ENCODE data around the gene NRDC. TPM values are rescaled to one million over a fixed set of nuclear protein-coding genes. Genes with fewer than 3 reads are reported as not detected.

NRDC gene
- polyA plus RNA-seq, 4 donors, result 55.7 to 90.7 (median 79.3) TPM

DNA sequence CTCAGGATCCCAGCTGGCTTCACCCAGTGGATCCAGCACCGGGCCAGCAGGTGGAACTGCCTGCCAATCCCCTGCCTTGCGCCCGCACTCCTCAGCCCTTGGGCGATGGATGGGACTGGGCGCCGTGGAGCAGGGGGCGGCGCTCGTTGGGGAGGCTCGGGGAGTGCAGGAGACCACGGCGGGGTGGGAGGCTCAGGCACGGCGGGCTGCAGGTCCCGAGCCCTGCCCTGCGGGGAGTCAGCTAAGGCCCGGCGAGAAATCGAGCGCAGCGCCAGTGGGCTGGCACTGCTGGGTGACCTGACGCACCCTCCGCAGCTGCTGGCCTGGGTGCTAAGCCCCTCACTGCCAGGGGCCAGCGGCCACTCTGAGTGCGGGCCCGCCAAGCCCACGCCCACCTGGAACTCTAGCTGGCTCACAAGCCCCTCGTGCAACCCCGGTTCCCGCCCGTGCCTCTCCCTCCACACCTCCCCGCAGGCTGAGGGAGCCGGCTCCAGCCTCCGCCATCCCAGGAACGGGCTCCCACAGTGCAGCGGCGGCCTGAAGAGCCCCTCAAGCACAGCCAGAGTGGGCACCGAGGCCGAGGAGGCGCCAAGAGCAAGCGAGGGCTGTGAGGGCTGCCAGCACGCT lies 31.1 kb downstream of the NRDC start:
- Histone ChIP-seq H3K36me3 (ENCODE audit: control insufficient read depth in 3 of 3, insufficient read depth in 2 of 3, low read depth in 1 of 3, low read length in 3 of 3) (peaks cover 0 to 12% (median 0%) of the 10 kb centered on the region in 3 donors), H3K4me3 (ENCODE audit: low read depth in 1 of 3, low read length in 3 of 3) (no peak overlapping the region), H3K9me3 (ENCODE audit: control insufficient read depth in 2 of 2, insufficient read depth in 1 of 2, low read depth in 1 of 2, low read length in 1 of 2) (no peaks in the 10 kb centered on the region), H3K4me1 (ENCODE audit: control insufficient read depth in 3 of 3, insufficient read depth in 2 of 3, low read depth in 1 of 3, low read length in 2 of 3) (no peaks in the 10 kb centered on the region), H3K27ac (ENCODE audit: low read depth in 1 of 3, low read length in 2 of 3) (no peak overlapping the region), H3K27me3 (ENCODE audit: control insufficient read depth in 3 of 3, insufficient read depth in 3 of 3, low read length in 3 of 3) (no peaks in the 10 kb centered on the region)
- no peak for DNase-seq
- no peak for FAIRE-seq
- WGBS, 3 donors, result 97 to 100% (median 98%) methylated on average over 31 to 42 of the region's 42 CpGs

DNA sequence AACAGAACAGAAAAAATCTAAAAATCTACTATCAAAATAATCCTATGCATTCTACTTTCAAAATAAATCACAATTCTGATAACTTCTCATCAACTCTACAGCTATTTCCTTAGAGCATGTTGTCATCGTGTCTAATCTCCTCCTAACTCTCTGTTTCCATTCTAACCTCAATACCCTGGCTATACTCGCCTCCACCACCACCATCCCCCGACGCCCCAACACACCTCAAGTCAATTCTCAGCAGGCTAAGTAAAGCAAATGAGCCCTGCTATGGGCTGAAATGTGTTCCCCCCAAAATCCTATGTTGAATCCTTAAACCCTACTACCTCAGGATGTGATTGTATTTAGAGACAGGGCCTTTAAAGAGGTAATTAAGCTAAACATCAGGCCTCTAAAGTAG lies 34.6 kb downstream of the NRDC start:
- H3K4me3 ChIP-seq (ENCODE audit: low read depth in 1 of 3, low read length in 3 of 3), result no peak overlapping the region
- no peaks in the 10 kb centered on the region for H3K4me1 ChIP-seq (ENCODE audit: control insufficient read depth in 3 of 3, insufficient read depth in 2 of 3, low read depth in 1 of 3, low read length in 2 of 3)
- H3K9me3 ChIP-seq (ENCODE audit: control insufficient read depth in 2 of 2, insufficient read depth in 1 of 2, low read depth in 1 of 2, low read length in 1 of 2), result no peaks in the 10 kb centered on the region
- peaks cover 0 to 14% (median 0%) of the 10 kb centered on the region in 3 donors for H3K36me3 ChIP-seq (ENCODE audit: control insufficient read depth in 3 of 3, insufficient read depth in 2 of 3, low read depth in 1 of 3, low read length in 3 of 3)
- 70 to 81% (median 77%) methylated on average over 4 of the region's 4 CpGs for WGBS, 3 donors
- no peaks in the 10 kb centered on the region for H3K27me3 ChIP-seq (ENCODE audit: control insufficient read depth in 3 of 3, insufficient read depth in 3 of 3, low read length in 3 of 3)
- no peak for DNase-seq
- H3K27ac ChIP-seq (ENCODE audit: low read depth in 1 of 3, low read length in 2 of 3), result no peak overlapping the region
- FAIRE-seq, result no peak

DNA sequence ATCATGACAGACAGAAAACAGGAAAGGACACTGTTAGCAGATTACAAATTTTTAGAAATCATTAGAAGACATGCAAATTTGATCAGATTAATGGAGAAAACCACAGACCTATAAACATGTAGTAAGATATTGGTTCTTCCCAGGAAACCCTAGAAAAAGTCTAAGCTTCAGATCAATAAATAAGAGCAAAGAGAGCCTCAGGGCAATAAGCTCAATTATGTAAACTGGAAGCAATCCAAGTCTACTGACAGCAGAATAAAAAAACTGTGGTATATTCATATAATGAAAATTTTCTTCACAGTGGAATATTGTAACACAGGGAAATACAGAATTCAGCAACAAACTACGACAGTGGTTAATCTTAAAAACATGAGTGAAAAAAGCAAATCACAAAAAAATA lies 36.3 kb downstream of the NRDC start:
- no peaks in the 10 kb centered on the region for H3K4me1 ChIP-seq (ENCODE audit: control insufficient read depth in 3 of 3, insufficient read depth in 2 of 3, low read depth in 1 of 3, low read length in 2 of 3)
- H3K9me3 ChIP-seq (ENCODE audit: control insufficient read depth in 2 of 2, insufficient read depth in 1 of 2, low read depth in 1 of 2, low read length in 1 of 2), result no peaks in the 10 kb centered on the region
- H3K36me3 ChIP-seq (ENCODE audit: control insufficient read depth in 3 of 3, insufficient read depth in 2 of 3, low read depth in 1 of 3, low read length in 3 of 3), result peaks cover 0 to 10% (median 0%) of the 10 kb centered on the region in 3 donors
- FAIRE-seq (no peak), DNase-seq (no peak)
- H3K27me3 ChIP-seq (ENCODE audit: control insufficient read depth in 3 of 3, insufficient read depth in 3 of 3, low read length in 3 of 3), result no peaks in the 10 kb centered on the region
- WGBS, 3 donors, result 95 to 100% (median 97%) methylated on average over 1 of the region's 1 CpG
- no peak overlapping the region for H3K4me3 ChIP-seq (ENCODE audit: low read depth in 1 of 3, low read length in 3 of 3)
- no peak overlapping the region for H3K27ac ChIP-seq (ENCODE audit: low read depth in 1 of 3, low read length in 2 of 3)

DNA sequence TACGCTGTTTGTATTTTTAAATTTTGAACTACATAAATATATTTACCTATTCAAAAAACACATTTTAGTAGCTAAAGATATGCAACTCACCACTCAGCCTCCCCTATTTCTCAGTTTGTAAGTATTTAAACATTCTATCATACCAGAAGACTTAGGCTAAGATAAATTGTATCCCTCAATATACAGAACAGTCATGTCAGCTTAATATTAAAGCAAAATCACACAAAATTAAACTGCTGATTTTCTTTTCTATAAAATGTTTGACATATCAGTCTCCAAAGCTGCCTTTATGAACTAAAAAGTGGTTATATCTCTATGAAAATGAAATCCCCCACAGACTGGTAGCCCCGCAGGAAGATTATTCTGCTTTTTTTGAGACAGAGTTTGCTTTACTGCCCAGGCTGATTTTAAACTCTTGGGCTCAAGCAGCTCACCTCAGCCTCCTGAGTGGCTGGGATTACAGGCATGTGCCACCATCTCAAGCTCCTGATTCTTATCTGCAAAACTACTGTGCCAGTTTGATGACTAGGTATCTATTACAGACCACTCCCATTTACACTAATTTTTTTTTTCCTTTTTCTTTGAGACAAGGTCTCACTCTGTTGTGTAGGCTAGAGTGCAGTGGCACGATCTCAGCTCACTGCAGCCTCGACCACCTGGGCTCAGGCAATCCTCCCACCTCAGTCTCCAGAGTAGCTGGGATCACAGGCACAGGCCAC lies 37.6 kb downstream of the NRDC start:
- no peak overlapping the region for H3K4me3 ChIP-seq (ENCODE audit: low read depth in 1 of 3, low read length in 3 of 3)

DNA sequence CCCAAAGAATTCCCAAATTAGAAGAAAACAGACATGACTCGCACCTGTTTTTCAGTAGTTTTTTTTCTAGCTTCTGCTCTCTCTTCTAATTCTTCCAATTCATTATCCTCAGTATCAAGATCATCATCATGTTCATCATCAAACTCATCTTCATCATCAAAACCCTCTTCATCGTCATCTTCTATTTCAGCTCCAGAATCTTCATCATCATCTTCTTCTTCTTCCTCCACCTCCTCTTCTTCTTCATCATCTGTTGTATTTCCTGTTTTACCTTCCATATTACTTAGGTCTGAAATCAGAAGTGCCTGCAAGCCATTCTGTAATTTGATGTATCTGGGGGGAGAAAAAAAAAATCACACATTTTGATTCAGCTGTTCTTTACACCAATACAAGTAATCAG lies 38.3 kb downstream of the NRDC start:
- no peak for FAIRE-seq
- 67 to 98% (median 97%) methylated on average over 2 of the region's 2 CpGs for WGBS, 3 donors

More for the DNA sequence above, 37.6 kb downstream of the NRDC start:
- Histone ChIP-seq H3K36me3 (ENCODE audit: control insufficient read depth in 3 of 3, insufficient read depth in 2 of 3, low read depth in 1 of 3, low read length in 3 of 3) (peaks cover 0 to 9% (median 5%) of the 10 kb centered on the region in 3 donors), H3K9me3 (ENCODE audit: control insufficient read depth in 2 of 2, insufficient read depth in 1 of 2, low read depth in 1 of 2, low read length in 1 of 2) (no peaks in the 10 kb centered on the region), H3K27me3 (ENCODE audit: control insufficient read depth in 3 of 3, insufficient read depth in 3 of 3, low read length in 3 of 3) (no peaks in the 10 kb centered on the region), H3K27ac (ENCODE audit: low read depth in 1 of 3, low read length in 2 of 3) (no peak overlapping the region), H3K4me1 (ENCODE audit: control insufficient read depth in 3 of 3, insufficient read depth in 2 of 3, low read depth in 1 of 3, low read length in 2 of 3) (no peaks in the 10 kb centered on the region)
- FAIRE-seq, result no peak
- WGBS, 3 donors, result 93 to 96% (median 95%) methylated on average over 4 of the region's 4 CpGs
- no peak for DNase-seq

DNA sequence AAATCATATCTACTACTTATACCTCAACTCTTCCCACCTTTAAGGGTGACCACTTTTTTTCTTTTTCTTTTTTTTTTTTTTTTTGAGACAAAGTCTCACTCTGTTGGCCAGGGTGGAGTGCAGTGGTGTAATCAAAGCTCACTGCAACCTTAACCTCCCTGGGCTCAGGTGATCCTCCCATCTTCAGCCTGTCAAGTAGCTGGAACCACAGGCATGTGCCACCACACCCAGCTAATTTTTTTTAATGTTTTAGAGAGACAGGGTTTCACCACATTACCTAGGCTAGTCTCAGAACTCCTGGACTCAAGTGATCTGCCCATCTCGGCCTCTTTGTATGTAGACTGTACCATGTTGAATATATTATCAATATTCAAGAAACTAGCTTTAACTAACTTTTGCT lies 39.4 kb downstream of the NRDC start:
- H3K27ac ChIP-seq (ENCODE audit: low read depth in 1 of 3, low read length in 2 of 3), result no peak overlapping the region
- DNase-seq, result no peak
- no peak for FAIRE-seq
- peaks cover 2 to 20% (median 5%) of the 10 kb centered on the region in 3 donors for H3K36me3 ChIP-seq (ENCODE audit: control insufficient read depth in 3 of 3, insufficient read depth in 2 of 3, low read depth in 1 of 3, low read length in 3 of 3)
- H3K4me3 ChIP-seq (ENCODE audit: low read depth in 1 of 3, low read length in 3 of 3), result no peak overlapping the region
- no peaks in the 10 kb centered on the region for H3K4me1 ChIP-seq (ENCODE audit: control insufficient read depth in 3 of 3, insufficient read depth in 2 of 3, low read depth in 1 of 3, low read length in 2 of 3)
- H3K27me3 ChIP-seq (ENCODE audit: control insufficient read depth in 3 of 3, insufficient read depth in 3 of 3, low read length in 3 of 3), result no peaks in the 10 kb centered on the region
- WGBS, 3 donors, result 96 to 98% (median 97%) methylated on average over 1 of the region's 1 CpG
- H3K9me3 ChIP-seq (ENCODE audit: control insufficient read depth in 2 of 2, insufficient read depth in 1 of 2, low read depth in 1 of 2, low read length in 1 of 2), result no peaks in the 10 kb centered on the region

More for the DNA sequence above, 38.3 kb downstream of the NRDC start:
- H3K4me1 ChIP-seq (ENCODE audit: control insufficient read depth in 3 of 3, insufficient read depth in 2 of 3, low read depth in 1 of 3, low read length in 2 of 3), result no peaks in the 10 kb centered on the region
- DNase-seq, result no peak
- H3K36me3 ChIP-seq (ENCODE audit: control insufficient read depth in 3 of 3, insufficient read depth in 2 of 3, low read depth in 1 of 3, low read length in 3 of 3), result peaks cover 2 to 14% (median 5%) of the 10 kb centered on the region in 3 donors
- H3K9me3 ChIP-seq (ENCODE audit: control insufficient read depth in 2 of 2, insufficient read depth in 1 of 2, low read depth in 1 of 2, low read length in 1 of 2), result no peaks in the 10 kb centered on the region
- no peak overlapping the region for H3K4me3 ChIP-seq (ENCODE audit: low read depth in 1 of 3, low read length in 3 of 3)
- H3K27ac ChIP-seq (ENCODE audit: low read depth in 1 of 3, low read length in 2 of 3), result no peak overlapping the region
- H3K27me3 ChIP-seq (ENCODE audit: control insufficient read depth in 3 of 3, insufficient read depth in 3 of 3, low read length in 3 of 3), result no peaks in the 10 kb centered on the region

DNA sequence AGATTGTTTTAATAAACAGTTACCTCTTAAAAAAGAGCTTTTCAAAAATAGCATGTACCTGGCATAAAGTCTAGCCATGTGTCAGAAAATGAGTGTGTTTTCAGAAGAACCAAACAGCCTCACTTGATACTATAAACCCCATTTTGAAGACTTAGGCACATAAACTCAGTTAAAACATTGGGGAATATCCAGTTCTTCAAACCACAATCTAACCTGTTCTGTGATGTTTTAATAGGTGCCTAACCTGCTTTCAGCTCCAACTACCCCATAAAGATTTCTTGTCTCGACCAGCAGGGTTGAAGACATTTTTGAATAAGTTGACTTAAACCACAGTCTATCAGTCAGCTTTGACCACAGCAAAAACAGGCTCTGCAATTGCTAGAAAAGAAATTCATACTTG lies 41.3 kb downstream of the NRDC start:
- DNase-seq (no peak), FAIRE-seq (no peak)
- 69 to 91% (median 84%) methylated on average over 1 of the region's 1 CpG for WGBS, 3 donors
- no peaks in the 10 kb centered on the region for H3K9me3 ChIP-seq (ENCODE audit: control insufficient read depth in 2 of 2, insufficient read depth in 1 of 2, low read depth in 1 of 2, low read length in 1 of 2)
- H3K4me1 ChIP-seq (ENCODE audit: control insufficient read depth in 3 of 3, insufficient read depth in 2 of 3, low read depth in 1 of 3, low read length in 2 of 3), result no peaks in the 10 kb centered on the region
- H3K4me3 ChIP-seq (ENCODE audit: low read depth in 1 of 3, low read length in 3 of 3), result no peak overlapping the region
- no peak overlapping the region for H3K27ac ChIP-seq (ENCODE audit: low read depth in 1 of 3, low read length in 2 of 3)
- H3K27me3 ChIP-seq (ENCODE audit: control insufficient read depth in 3 of 3, insufficient read depth in 3 of 3, low read length in 3 of 3), result no peaks in the 10 kb centered on the region
- peaks cover 2 to 27% (median 5%) of the 10 kb centered on the region in 3 donors for H3K36me3 ChIP-seq (ENCODE audit: control insufficient read depth in 3 of 3, insufficient read depth in 2 of 3, low read depth in 1 of 3, low read length in 3 of 3)

DNA sequence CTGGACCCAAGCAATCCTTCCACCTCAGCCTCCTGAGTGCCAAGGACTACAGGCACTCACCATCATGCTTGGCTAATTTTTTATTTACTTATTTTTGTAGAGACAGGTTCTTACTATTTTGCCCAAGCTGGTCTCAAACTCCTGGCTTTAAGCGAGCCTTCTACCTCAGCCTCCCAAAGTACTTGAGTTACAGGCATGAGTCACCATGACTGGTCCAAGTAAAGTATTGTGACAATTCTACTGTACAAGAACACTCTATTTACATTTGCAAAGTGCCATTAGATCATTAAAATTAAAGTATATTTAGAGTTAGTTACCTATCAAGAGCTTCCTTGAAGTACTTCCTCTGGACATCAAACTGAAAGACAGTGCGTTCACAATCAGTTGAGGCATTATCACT lies 44.8 kb downstream of the NRDC start:
- DNase-seq (no peak), FAIRE-seq (no peak)
- Histone ChIP-seq H3K9me3 (ENCODE audit: control insufficient read depth in 2 of 2, insufficient read depth in 1 of 2, low read depth in 1 of 2, low read length in 1 of 2) (no peaks in the 10 kb centered on the region), H3K4me3 (ENCODE audit: low read depth in 1 of 3, low read length in 3 of 3) (no peak overlapping the region), H3K27me3 (ENCODE audit: control insufficient read depth in 3 of 3, insufficient read depth in 3 of 3, low read length in 3 of 3) (no peaks in the 10 kb centered on the region), H3K4me1 (ENCODE audit: control insufficient read depth in 3 of 3, insufficient read depth in 2 of 3, low read depth in 1 of 3, low read length in 2 of 3) (no peaks in the 10 kb centered on the region), H3K27ac (ENCODE audit: low read depth in 1 of 3, low read length in 2 of 3) (no peak overlapping the region), H3K36me3 (ENCODE audit: control insufficient read depth in 3 of 3, insufficient read depth in 2 of 3, low read depth in 1 of 3, low read length in 3 of 3) (peaks cover 2 to 36% (median 5%) of the 10 kb centered on the region in 3 donors)
- 97 to 98% (median 97%) methylated on average over 2 of the region's 2 CpGs for WGBS, 3 donors
